HepG2 (cell line): ENCODE measurements around the gene PFKFB2. TPM values are rescaled to one million over a fixed set of nuclear protein-coding genes. Genes with fewer than 3 reads are reported as not detected.
A peak's percentile ranks its signal among the peaks of the same experiment; 100 is the strongest.

Experiments
- ARNT2 ChIP-seq: sonication (generic); formaldehyde crosslinking; IDR thresholded peaks from 2 replicates; pipeline ENCODE4 v1.8.0; 2022; ENCODE audit warnings: mild to moderate bottlenecking, low read depth, missing genetic modification reagents, moderate library complexity
- DNMT1 ChIP-seq: sonication (generic); formaldehyde crosslinking; IDR thresholded peaks from 2 replicates; pipeline ENCODE4 v1.5.1; 2020; ENCODE audit warnings: mild to moderate bottlenecking, missing genetic modification reagents
- DR1 ChIP-seq: sonication (generic); formaldehyde crosslinking; IDR thresholded peaks from 2 replicates; pipeline ENCODE4 v1.8.0; 2021; ENCODE audit warnings: mild to moderate bottlenecking, missing genetic modification reagents, inconsistent platforms
- GLMP ChIP-seq: sonication (generic); formaldehyde crosslinking; IDR thresholded peaks from 2 replicates; pipeline ENCODE4 v1.9.0; 2021; ENCODE audit warnings: missing genetic modification reagents, mild to moderate bottlenecking, borderline replicate concordance
- GPBP1L1 ChIP-seq: sonication (generic); formaldehyde crosslinking; IDR thresholded peaks from 2 replicates; pipeline ENCODE4 v1.5.0; 2020; ENCODE audit warnings: mild to moderate bottlenecking, missing genetic modification reagents
- HOXA9 ChIP-seq: sonication (generic); formaldehyde crosslinking; IDR thresholded peaks from 2 replicates; pipeline ENCODE4 v1.8.1; 2022; ENCODE audit warnings: missing genetic modification reagents, mild to moderate bottlenecking, moderate library complexity, borderline replicate concordance
- ISL2 ChIP-seq: sonication (generic); formaldehyde crosslinking; IDR thresholded peaks from 2 replicates; pipeline ENCODE4 v1.5.0; 2020; ENCODE audit warnings: missing genetic modification reagents
- KLF16 ChIP-seq, 2 experiments: sonication (generic) in 1 of 2; formaldehyde crosslinking in 1 of 2; IDR thresholded peaks; 2 replicates each; pipeline versions ENCODE4 v1.6.1 to v1.8.0; 2016 to 2023; ENCODE audit warnings: missing genetic modification reagents in 2 of 2, missing compliant biosample characterization in 1 of 2
- MLXIP ChIP-seq: sonication (generic); formaldehyde crosslinking; IDR thresholded peaks from 2 replicates; pipeline ENCODE4 v1.9.0; 2021; ENCODE audit warnings: missing genetic modification reagents, borderline replicate concordance
- PCBP2 ChIP-seq: fragments of 200-400 bp; formaldehyde crosslinking; optimal IDR thresholded peaks from 2 replicates; pipeline ENCODE3; 2018; ENCODE audit warnings: low read length, low read depth; ENCODE audit not compliant: poor library complexity, severe bottlenecking
- POGZ ChIP-seq: sonication (generic); formaldehyde crosslinking; IDR thresholded peaks from 2 replicates; pipeline ENCODE4 v1.4.0; 2020; ENCODE audit warnings: mild to moderate bottlenecking, missing genetic modification reagents
- RARG ChIP-seq: sonication (generic); formaldehyde crosslinking; IDR thresholded peaks from 2 replicates; pipeline ENCODE4 v1.4.0; 2020; ENCODE audit warnings: low read depth, mild to moderate bottlenecking, missing genetic modification reagents
- ZBED4 ChIP-seq: sonication (generic); formaldehyde crosslinking; IDR thresholded peaks from 2 replicates; pipeline ENCODE4 v1.4.0; 2020; ENCODE audit warnings: missing genetic modification reagents, borderline replicate concordance
- ZNF20 ChIP-seq: sonication (generic); formaldehyde crosslinking; IDR thresholded peaks from 2 replicates; pipeline ENCODE4 v1.4.0; 2020; ENCODE audit warnings: mild to moderate bottlenecking, moderate library complexity, missing genetic modification reagents
- ZNF503 ChIP-seq: sonication (generic); formaldehyde crosslinking; IDR thresholded peaks from 2 replicates; pipeline ENCODE4 v1.4.0; 2020; ENCODE audit warnings: missing genetic modification reagents
- ZNF740 ChIP-seq: sonication (generic); formaldehyde crosslinking; IDR thresholded peaks from 2 replicates; pipeline ENCODE4 v1.4.0; 2020; ENCODE audit warnings: missing genetic modification reagents
- ZSCAN25 ChIP-seq: sonication (generic); formaldehyde crosslinking; IDR thresholded peaks from 2 replicates; pipeline ENCODE4 v1.8.0; 2022; ENCODE audit warnings: mild to moderate bottlenecking, missing genetic modification reagents
- ZSCAN31 ChIP-seq: sonication (generic); formaldehyde crosslinking; IDR thresholded peaks from 2 replicates; pipeline ENCODE4 v1.5.0; 2020; ENCODE audit warnings: low read depth, mild to moderate bottlenecking, missing genetic modification reagents
- polyA plus RNA-seq, 8 experiments: library from polyadenylated mRNA; depleted of rRNA in 3 of 8; stranded (reverse) in 7 of 8; unstranded in 1 of 8; fragments of >200 nt; fragmentation: Illumina TruSeq in 4 of 8; extraction: Trizol in 4 of 8; gene quantifications; 2 replicates each; pipeline versions ENCODE4 v1.2.1 to v1.2.3, GENCODE V29; 2011 to 2016; ENCODE audit warnings: low read depth in 4 of 8, missing spikeins in 1 of 8, mixed read lengths in 1 of 8; ENCODE audit not compliant: insufficient read depth in 1 of 8
- total RNA-seq, 5 experiments: library from RNA; depleted of rRNA; stranded (reverse); fragments of >200 nt; fragmentation: Illumina TruSeq; extraction: Trizol; gene quantifications; 2 replicates each; pipeline ENCODE4 v1.2.3, GENCODE V29; 2016; ENCODE audit warnings: low read depth in 1 of 5

PFKFB2 gene
- total and polyA plus RNA-seq, 2 of the 13 experiments (the other 11 are each of a cell fraction or from before 2014, with no cell fraction given): 4.6 to 10.6 TPM

GRCh38 chr1:207103892-207104373 is 50.9 kb downstream of the PFKFB2 start, which contains the start of gene C4BPA (continued):
- TF ChIP-seq ZBED4 (0 out of 2 replicates have a peak, but pooled peaks have one; percentile 43), ZNF503 (no peak), KLF16 (CRISPR knock-in tag; IDR thresholded peaks at IDR 0.05) (peak in 1 of 2 experiments; percentile 80; a peak in 1 of 4 replicates), DR1 (CRISPR knock-in tag) (no peak), ZSCAN25 (CRISPR knock-in tag) (no peak), ARNT2 (CRISPR knock-in tag) (no peak), RARG (CRISPR knock-in tag) (no peak), POGZ (peak; percentile 93), HOXA9 (CRISPR knock-in tag) (no peak), ISL2 (CRISPR knock-in tag) (peak; percentile 81), DNMT1 (CRISPR knock-in tag) (no peak), GLMP (CRISPR knock-in tag) (no peak), PCBP2 (no peak), ZNF20 (CRISPR knock-in tag) (no peak), ZNF740 (CRISPR knock-in tag) (no peak), GPBP1L1 (CRISPR knock-in tag) (no peak), ZSCAN31 (no peak), MLXIP (no peak)
